Kidney glomerular epithelial cell (primary cell): ENCODE results near the gene COX19.
"Not testable (repeated sequence)": the region's sequence is repeated elsewhere in the genome, so short reads cannot be mapped to it uniquely, and the experiment has no call there.

Source experiments
- DNase-seq: peaks from one replicate; lab custom pipeline; 2025; lab: John Stamatoyannopoulos, UW

The COX19 gene

DNA sequence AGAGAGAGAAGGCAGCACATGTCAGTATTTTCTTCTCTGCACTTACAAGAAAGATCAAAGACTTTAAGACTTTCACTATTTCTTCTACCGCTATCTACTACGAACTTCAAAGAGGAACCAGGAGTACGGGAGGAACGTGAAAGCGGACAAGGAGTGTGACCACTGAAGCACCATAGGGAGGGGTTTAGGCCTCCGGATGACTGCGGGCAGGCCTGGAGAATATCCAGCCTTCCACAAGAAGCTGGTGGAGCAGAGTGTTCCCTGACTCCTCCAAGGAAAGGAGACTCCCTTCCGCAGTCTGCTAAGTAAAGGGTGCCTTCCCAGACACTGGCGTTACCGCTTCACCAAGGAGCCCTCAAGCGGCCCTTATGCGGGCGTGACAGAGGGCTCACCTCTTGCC, 14.4 kb downstream of the COX19 start:
- DNase-seq = not testable (repeated sequence)

DNA sequence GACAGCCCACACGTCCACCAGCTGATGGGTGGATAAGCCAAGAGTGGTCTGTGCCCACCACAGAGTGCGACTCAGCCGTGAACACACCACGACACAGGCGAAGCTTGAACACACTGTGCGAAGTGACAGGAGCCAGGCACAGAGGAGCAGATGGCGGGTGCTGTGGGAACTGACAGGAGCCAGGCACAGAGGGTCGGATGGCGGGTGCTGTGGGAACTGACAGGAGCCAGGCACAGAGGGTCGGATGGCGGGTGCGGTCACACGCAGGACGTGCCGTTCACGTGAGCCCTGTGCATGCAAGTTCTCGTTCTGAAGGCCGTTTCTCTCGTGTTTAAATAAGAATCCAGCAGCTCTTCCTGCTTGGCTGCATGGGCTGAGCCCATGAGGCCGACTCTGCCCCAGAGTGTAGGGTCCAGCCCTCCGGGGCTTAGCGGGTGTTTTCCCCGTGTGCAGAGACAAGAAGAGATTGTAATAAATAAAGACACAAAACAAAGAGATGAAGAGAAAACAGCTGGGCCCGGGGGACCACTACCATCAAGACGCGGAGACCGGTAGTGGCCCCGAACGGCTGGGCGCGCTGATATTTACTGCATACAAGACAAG, 15.0 kb downstream of the COX19 start:
- no peak for DNase-seq

DNA sequence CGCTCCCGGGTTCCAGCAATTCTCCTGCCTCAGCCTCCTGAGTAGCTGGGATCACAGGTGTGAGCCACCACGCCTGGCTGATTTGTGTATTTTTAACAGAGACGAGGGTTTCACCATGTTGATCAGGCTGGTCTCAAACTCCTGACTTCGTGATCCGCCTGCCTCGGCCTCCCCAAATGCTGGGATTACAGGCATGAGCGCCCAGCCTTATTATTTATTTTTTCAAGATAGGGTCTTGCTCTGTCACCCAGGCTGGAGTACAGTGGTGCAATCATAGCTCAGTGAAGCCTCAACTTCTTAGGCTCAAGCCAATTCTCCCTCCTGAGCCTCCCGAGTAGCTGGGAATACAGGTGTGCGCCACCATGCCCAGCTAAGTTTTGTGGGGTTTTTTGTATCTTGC, 15.6 kb downstream of the COX19 start:
- not testable (repeated sequence) for DNase-seq

DNA sequence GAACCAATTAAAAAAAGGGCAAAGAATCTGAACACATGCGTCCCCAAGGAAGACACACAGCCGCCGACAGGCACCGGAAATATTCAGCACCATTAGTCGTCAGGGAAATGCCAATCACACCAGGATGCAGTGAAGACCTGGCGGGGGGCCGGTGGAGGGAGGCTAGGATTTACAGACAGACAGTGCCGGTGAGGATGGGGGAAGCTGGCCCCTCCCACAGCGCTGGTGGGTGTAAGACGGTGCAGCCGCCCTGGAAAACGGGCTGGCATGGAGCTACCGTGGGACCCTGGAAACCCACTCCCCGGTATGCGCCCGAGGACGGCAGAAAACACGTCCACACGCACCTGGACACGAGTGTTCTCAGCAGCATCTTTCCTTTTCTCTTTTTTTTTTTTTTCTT, 16.1 kb downstream of the COX19 start:
- DNase-seq = no peak

DNA sequence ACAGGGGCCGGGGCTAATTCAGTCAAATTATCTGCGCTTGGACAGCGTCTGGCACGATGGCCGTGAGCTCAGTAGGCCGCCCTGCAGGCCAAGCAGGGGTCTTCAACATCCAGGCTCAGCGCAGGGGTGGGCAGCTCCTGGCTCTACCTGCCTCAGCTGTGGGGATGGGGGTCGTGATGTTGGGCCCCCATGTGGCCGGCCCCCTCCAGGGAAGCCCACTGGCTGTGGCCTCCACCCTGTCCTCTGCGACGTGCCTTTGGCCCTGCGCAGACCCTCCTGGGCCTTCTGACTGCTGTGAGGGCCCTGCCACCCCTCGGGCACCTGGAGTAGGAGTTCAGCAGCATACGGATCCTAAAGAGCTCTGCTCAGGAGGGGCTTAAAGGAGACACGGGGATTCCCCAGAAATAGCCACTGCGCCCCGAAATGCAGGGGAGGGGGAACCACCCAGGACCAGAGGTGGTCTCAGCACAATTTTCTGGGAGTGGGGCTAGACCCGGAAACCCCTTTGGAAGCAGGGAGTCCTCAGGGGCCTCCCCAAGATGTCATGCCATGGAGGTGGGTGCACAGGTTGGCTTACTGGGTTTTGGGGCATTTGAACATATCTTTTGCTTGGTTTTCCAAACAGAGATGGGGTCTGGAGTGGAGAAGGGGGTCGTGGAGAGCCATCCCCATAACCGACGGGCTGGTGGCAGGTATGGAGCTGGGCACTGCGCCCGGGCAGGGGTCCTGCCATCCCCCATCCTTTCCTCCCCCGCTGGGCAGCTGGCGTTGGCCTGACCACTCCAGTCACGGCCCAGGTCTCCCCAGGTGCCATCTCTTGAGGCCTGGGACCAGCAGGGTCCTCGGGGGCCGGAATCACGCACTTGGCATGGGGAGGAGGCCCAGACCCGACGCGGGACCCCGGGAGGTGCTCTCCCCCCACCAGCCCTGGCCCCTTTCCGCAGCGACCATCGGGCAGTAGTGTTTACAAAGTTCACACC, 16.8 kb downstream of the COX19 start:
- DNase-seq = no peak

DNA sequence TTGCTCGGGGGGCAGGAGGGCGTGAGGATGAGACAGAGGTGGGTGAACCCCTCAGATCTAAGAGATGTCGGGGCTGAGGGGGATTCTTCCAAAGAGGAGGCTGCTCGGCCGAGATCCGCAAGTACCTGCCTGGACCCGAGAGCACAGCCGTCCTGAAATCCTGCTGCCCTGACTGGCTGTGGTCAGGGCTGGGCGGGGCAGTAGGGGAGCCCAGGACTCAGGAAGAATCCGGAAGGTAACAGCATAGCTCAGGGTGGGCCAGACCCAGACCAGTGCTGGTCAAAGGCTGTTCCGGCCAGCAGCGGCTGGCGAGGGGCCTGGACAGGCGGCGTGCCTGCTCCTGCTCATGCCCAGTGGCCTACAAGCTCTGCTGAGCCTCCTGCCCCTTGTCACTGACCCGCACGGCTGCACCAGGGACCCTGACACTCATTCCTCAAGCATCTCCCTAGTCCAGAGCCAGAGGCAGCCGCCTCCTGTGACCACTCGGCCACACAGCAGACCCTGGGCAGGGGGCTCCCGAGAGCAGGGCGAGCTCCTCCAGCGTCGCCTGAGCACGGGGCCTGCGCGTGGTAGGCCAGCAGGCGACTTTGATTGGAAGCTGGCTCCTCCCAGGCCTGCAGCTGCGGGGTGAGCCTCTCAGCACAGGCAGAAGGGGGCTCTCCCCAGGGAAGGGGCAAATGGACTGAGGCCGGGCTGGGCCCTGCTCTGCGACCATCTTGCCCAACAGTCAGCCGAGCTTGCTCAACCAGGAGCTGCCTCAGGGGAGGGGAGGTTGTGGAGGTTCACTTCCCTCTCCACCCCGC, 17.7 kb downstream of the COX19 start:
- DNase-seq = no peak

DNA sequence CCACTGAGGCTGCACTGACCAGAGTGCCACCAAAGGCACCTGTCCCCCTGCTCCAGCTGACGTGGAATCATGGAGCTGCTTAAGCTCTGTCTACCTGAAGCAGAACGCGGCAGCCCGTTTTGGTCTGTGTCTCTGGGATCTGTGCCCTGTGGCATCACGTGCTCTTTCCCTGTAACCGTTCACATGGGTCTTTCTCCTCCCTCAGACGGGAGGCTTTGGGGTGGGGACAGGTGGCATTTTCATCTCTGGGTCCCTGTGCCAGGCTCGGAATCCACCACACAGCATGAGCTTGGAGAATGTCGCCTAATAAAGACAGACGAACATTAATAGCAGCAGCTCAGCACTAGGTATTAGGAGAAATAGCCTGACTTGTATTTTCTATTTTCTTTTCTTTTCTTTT, 19.3 kb downstream of the COX19 start:
- no peak for DNase-seq

DNA sequence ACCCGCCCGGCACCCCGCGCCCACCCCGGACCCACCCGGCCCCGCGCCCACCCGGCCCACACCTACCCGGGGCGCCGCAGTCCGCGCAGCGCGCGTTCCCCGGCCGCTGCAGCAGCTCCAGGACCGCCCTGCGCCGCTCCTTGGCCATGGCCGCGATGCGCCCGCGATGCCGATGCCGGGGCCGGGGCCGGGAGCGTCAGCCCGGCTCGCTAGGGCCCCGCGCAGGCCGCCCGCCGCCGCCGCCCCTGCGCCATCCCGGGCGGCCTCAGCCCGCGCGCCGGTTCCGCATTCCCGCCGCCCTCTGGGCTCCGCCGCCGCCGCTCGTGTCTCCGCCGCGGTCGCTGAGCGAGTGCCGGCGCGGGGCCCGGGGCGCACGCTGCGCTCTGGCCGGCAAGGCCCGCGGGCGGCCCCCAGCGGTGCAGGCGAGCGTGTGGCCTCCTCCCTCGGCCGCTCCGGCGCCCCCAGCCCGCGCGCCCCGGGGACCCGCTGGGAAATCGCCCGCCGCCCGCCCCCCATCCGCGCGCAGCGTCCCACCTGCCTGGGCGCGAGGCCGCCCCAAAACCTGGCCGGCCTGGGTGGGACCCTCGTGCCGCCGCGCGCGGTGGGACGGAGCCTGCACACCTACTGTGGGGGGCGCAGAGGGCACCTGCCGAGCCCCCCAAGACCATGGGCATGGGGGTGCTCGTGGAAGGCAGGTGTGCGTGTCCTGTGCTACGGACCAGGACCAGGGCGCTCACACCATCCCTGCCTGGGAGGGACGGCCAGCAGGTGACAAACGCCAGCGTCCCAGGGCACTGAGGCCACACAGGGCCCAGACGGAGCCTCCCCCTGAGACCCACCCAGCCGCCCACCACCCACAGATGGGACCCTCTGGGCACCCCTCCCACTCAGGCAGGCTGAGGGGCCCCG, 20.8 kb downstream of the COX19 start, which contains the start of gene ADAP1:
Gene ADAP1, minus strand, starts transcription at position 351 of the 909 bp plus-strand sequence. Its CDS starts 203 bp downstream, at position 148.
- DNase-seq = peak; percentile 27

DNA sequence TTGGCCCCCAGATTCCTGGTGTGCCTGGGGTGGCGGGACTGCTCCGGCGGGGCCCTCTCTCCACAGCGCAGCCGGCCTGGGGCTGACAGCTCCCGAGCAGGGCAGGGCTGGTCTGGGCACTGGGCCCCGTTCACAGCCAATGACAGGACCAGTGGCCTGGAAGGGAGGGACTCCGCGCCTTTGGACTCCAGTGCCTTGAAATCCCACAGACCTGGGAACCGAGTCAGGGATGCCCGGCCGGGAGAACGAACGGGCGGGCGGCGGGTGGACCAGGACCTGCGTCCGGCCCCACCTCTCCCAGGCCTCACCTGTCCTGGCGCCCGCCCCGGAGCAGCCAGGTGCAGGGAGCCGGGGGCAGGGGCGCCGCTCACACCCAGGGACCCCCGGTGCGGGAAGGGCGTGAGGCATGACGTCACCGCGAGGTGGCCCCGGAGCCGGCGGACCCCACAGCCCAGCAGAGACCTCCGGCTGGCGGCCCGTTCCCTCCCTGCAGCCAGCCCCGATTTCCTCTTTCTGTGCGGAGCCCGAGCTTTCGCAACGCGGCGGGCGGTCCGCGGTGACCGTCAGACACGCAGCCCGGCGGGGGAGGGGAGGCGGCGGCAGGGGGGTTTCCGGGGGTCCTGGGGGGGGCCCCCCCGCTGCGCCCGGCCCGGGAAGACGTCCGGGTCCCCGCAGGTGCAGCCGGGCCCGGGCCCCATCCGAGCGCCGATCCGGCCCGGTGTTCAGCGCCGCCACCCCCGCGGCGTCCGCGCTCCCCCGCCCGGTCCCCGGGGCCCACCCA, 21.6 kb downstream of the COX19 start:
- no peak for DNase-seq

DNA sequence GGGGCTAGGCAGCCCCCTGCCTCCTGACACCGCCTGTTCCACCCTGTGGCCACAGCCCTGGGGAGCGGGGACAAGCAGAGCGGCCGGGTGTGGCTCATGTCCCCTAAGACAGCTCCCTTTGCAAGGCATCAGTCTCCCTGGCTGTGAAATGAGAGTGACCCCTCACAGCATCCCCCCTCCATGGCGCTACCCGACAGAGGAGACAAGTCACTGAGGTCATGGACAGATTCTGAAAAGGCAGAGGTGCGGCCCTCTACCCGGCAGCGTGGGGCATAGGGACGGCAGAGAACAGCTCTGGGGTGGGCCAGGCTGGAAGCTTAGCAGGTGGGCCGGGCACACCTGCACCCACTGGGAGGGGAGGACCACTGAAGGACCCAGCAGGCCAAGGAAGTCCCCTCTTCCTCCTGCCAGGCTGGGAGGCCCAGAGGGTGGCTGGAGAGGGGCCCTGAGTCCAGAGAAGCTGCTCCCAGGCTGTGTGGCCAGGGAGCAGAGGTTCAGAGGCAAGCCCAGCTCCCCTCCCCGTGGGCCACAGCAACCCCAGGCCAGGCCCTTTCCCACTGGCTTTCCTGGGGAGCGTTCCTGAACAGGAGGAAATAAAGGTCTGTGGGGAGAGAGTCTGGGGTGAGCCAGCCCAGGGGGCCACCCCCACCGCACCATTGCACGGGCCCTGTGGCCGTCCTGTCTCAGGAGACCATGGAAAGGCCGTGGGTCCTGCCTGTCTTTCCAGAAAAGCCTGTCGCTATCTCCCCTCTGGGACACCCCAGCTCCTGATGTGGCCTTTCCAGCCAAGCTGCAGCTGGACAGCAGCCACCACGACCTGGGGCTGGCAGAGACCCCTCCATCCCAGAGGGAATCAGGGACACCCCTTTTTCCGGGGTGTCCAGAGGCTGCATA, 22.6 kb downstream of the COX19 start:
- DNase-seq = no peak

DNA sequence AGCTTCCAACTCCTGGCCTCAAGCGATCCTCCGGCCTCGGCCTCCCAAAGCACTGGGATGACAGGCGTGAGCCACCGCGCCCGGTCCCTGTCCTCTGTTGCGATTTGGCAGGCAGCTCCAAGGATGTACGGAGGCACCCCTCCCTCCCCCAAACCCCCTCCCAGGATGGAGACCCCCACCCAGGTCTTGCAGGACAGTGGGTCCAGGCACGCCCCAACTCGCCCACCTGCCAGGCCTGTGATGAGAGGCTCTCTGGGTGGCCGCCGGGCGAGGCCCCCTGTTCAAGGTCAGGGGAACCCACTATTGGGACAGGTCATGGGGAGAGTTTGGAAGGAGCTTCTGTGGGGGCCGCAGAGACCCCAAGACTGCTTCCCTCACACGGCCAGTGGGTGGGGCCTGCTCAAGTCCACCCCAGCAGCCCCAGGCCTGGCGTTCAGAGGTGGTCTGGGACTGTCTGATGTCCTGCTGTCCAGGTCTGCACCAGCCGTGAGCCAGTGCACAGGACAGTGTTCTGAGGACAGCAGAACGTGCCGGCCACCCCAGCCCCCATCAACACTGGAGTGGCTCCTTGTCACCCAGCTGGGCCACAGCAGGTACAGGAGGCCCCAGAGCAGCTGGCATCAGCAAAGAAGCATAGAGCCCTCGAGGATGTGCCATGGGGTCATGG, 23.3 kb downstream of the COX19 start:
- DNase-seq = no peak

DNA sequence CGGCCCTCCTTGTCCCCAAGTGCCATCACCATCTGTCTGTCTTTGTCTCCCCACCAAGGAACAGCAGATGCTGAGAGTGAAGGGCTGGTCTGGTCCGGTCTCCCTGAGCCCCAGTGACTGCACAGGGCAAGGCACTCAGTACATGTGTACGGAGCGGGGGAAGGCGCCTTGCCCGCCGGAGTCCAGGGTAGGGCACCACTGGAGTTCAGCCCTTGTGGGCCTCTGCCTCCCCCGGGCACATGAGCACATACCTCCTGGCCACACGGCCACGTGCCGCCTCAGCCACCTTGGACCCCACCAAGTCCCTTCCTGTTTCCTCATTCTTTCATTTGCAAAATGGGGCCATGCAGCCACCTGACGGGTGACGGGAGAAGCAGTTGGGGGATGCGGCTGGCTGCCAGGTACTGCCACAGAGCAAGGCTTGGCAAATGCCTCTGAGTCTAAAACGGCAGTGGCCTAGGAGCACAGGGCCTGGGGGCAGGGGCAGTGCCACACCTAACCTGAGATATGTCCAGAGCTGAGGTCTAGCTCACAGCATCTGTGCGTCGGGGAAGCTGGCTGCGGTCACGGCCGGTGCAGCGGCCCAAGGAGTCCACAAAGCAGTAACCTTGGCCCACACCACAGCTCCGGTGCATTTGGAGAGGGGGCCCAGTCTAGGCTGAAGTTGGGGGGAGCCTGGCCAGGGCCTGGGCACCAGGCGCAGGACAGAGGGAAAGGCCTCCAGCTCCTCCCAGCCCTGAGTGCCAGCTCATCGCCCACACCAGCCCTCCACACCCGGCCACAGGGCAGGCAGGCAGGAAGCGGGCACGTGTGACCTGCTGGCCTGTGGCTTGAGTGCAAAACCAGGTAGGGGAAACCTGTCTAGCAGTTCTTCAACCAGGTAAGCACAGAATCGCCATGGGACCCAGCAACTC, 26.1 kb downstream of the COX19 start:
- DNase-seq = no peak

DNA sequence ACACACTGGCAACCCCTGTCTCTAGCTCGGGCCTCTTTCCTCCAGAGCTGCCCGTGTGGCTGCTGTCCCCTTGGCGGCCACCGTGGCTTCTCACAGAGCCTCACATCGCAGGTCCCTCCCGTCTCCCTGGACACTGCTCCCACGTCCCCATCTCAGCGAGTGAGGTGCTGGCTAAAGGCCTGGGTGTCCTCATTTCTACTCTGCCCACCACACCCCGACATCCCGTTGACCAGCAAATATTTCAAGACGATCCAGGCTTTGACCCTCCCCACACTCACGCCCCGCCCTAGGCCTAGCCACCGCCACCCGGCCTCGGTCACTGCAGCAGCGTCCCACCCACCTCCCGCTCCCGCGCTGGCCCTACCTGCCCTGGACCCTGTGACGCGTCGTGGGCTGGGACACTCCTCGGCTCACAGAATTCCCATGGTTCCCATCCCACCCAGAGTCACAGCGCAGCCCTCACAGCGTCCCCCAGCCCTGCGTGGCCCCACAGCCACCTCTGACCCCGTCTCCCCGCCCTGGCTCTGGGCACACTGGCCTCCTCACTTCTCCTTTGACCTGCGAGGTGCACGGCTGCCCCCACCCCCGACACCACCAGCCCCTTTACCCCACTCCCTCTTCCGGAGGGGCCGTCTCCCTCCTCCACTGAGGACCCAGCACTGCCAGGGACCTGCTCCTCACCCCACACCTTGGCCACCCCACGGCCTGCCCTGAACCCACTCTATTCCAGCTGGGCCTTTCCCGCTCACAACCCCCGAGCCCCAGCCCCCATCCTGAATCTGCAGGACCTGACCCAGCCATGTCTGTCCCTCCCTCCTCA, 27.7 kb downstream of the COX19 start:
- DNase-seq = no peak

DNA sequence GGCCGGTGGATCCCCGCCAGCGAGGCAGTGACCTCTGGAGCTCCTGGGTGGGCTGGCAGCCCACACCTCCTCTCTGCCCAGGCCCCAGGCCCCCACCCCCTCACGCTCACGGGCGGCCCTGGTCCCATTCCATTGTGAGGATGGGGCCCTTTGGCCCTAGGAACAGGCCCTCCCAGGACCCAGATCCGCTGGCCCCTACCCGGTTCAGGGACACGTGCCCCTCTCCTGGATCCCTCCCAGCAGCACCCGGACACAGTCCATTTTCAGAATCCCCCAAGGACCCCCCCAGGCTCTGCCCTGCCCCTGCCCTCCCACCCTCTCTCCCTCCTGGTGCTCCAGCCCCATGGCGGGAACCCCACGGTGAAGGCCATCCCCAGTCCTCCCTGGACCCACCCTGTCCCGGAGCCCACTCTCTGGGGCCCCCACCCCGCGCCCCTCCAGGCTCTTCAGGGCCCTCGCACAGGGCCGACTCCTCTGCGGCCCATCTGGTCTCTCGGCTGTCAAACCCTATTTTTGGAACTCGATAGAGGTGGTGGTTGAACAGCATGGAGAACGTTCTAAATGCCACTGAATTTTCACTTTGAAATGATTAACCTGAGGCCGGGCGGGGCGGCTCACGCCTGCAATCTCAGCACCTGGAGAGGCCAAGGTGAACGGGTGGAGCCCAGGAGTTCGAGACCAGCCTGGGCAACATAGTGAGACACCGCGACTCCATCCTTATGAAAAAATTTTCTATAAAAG, 28.9 kb downstream of the COX19 start:
- DNase-seq = no peak

DNA sequence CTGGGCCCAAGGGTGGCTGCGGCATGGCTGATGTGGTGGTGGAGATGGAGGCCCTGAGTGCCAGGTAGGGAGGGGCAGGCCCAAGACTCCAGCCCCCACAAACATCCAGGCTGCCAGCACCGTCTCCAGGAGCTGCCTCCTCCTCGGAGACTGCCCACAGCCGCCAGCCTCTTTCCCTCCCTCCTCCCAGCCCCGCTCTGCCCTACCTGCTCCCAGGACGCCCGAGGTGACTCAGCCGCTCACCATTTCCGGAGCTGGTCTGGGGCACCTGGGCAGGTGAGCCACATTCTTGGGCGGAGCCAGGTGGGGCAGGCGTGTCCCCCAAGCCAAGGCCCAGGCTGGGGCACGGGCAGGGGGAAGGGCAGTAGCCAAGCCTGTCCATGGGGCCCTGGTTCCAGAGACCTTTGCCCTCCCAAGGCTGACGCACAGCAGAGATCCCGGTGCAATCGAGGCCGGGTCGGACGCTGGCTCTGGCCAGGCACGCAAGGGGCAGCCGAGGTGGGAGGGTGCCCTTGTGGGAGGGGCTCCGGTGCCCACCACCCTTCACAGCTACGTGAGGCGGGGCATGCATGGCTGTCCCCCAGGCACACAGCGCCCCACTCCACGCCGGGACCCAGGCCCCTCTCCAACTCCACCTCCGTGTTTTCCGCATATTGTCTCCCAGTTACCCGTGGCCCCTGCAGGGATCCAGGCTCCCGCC, 29.6 kb downstream of the COX19 start:
- peak; percentile 85 for DNase-seq

DNA sequence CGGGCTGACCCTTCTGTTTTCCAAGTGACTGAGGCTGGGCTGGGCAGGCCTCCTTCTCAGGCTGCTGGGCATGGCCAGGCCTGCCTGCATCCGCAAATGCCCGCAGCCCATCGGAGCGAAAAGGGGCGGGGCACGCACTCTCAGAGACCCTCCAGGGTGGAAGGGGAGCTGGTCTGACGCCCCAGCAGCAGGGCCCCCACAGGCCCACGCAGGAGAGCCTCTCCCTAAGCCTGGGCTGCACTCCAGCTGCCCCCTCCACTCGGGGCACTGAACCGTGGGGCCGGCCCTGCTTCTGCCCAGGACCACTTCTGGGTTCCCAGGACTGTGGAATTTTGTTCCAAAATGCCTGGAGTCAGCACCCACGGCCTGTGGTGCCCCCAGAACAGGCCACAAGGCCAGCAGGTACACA, 30.2 kb downstream of the COX19 start:
- DNase-seq = peak; percentile 85
